ENCODE data around the gene CPPED1.

Gene CPPED1

DNA sequence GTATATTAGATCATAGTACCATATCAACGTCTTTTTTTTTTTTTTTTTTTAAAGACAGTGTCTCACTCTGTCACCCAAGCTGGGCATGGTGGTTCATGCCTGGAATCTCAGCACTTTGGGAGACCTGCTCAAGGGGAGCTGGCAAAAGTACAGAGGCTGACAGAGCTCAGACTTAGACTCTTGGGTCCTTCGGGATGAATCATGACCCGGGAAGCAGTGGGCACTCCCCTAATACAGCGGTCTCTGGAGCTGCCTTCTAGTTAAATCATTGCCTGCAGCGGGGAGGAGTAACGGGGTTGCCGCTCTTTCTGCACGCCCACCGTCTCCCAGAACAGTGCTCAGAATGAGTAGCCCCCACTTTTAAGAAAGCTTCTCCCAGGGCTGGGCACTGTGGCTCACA is 174.4 kb downstream of the CPPED1 start:
- no peak for DNase-seq

DNA sequence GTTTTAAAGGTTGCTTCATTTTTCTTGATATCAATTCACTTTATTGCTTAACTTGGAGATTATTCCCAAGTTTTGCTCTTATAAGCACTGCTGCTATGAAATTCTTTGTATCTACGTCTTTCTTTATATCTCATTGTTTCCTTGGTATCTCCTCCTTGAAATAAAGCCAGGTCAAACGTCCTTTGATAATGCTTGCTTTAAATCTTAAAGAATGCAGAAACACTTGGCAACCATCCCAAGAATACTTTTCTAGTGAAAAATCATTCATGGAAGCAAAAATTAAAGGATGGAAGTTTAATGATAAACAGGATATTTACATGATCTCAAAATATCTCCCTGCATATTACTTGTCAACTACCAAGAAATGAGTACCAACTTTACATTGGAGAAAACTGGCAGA is 175.2 kb downstream of the CPPED1 start:
- no peak for DNase-seq

DNA sequence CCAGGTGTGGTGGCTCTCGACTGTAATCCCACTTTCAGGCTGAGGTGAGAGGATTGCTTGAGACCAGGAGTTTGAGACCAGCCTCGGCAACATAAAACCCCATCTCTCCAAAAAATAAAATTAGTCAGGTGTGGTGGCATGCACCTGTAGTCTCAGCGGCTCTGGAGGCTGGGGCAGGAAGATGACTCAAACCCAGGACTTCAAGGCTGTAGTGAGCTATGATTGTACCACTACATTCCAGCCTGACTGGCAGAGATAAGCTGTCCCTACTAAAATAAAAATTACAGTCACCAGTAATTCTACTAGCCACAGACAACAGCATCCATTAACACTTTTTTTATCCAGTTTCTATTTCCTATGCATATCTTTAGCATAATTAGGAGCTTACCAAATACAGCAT is 176.3 kb downstream of the CPPED1 start:
- DNase-seq: no peak

DNA sequence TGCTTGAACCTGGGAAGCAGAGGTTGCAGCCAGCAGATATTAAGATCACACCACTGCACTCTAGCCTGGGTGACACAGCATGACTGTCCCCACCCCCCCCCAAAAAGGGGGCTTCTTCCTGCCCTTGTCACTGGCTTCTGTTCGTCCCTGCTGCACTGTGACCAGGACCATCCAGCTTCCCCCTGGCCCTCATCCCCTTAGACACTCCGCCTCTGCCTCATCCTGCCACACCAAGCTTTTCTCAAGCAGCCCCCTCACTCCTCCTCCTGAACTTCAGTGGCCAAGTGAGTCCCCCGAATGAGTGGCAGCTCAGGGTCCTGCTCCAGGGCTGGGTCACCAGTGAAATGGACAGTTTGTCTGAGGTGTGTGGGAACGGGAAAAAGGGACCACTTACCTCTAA is 177.3 kb downstream of the CPPED1 start:
- no peak for DNase-seq

DNA sequence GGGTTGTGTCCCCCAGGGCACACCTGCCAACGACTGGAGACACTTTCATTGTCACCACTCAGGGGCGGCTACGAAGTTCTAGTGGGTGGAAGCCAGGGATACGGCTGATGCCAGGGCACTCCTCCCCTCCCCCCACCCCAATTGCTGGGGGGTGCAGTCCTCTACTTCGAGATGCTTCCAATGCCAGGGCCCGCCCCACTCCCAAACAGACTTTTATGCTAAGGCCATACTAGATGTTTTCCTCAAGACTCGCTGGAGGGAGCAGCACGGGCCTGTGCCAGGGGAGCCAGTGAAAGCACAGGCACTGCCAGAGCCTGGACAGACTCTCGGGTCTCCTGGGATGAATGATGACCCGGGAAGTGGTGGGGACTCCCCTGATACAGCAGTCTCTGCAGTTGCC is 178.0 kb downstream of the CPPED1 start:
- DNase-seq: no peak

DNA sequence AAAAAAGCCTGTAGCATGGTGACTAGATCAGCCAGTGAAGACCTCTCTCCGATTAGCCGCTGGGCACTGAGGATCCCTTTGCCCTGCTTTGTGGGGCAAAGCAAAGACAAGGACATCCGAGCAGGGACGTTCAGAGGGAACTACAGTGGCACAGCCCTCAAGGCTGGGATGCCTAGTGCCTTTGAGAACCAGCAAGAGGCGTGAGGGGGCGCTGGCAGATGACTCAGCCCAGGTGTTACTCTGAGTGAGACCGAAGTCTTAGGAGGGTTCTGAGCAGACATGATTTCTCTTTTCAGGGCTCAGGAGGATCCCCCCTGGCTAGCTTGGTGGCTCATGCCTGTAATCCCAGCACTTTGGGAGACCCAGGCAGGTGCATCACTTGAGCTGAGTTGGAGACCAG is 178.6 kb downstream of the CPPED1 start:
- DNase-seq: no peak

DNA sequence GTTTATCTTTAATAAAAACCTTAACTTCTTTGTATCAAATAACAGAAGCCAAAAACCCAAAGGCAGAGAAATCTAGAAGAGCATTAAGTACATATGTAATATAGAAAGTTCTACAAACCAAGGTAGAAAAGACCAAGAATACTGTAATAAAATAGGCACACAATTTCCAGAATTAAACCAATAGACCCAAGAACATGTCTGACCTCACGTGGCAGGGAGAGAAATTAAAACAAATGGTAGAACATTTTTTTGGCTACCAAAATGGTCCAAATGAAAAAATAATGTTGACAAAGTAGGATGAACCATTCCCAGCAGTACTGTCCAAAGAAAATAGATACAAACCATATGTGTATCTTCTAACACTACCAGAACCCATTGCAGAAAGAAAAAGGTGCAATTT is 183.5 kb downstream of the CPPED1 start:
- DNase-seq: no peak

DNA sequence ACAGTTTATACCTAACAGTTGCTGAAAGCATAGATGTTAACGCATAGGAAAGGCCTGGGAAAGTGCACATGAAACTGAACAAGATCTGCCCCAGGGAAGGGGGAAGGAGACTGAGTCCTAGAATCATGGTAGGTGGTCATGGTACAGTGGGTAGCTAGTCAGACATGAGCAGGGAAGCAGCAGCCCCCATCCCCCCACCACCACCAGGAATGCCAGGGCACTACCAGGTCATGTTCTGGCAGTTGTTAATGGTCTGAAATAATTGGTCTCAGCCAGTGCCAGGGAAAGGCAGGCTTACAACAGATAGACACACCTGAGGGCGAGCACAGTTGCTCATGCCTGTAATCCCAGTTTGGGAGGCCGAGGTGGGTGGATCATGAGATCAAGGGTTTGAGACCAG is 185.2 kb downstream of the CPPED1 start:
- no peak for DNase-seq

DNA sequence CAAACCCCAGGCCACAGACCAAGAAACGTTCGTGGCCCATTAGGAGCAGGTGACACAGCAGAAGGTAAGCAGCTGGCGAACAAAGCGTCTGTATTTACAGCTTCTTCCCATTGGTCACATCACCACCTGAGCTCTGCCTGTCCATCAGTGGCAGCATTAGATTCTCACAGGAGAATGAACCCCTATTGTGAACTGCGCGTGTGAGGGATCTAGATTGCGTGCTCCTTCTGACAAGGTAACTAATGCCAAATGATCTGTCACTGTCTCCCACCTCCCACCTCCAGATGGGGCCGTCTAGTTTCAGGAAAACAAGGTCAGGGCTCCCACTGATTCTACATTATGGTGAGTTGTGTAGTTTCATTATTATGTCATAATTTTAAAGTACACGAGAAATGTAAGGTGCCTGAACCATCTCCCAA is 186.3 kb downstream of the CPPED1 start:
- DNase-seq: no peak

DNA sequence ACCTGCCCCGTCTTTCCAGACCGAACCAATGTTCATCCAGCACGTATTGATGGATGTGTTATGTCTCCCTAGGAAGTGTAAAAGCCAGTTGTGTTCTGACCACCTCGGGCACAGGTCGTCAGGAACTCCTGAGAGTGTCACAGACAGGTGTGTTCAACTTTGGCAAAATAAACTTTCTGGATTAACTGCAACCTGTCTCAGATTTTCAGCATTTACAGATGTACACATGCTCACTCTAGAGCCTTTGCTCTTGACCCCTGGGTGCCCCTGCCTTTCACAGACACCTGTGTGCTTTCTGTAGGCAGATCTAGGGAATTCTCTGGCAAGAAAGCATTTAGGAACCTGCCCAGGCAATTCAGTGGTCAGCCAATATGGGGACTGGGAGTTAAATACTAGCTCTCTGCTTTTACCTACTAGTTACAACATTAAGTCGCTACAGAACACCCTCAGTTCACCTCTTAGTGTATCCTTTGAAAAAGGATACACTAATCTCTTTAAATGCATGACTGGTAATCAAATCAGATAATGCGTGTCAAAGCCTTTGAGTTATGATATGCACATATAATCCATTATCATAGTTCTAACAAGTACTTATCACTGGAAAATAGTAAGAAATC is 188.9 kb downstream of the CPPED1 start:
- no peak for DNase-seq

DNA sequence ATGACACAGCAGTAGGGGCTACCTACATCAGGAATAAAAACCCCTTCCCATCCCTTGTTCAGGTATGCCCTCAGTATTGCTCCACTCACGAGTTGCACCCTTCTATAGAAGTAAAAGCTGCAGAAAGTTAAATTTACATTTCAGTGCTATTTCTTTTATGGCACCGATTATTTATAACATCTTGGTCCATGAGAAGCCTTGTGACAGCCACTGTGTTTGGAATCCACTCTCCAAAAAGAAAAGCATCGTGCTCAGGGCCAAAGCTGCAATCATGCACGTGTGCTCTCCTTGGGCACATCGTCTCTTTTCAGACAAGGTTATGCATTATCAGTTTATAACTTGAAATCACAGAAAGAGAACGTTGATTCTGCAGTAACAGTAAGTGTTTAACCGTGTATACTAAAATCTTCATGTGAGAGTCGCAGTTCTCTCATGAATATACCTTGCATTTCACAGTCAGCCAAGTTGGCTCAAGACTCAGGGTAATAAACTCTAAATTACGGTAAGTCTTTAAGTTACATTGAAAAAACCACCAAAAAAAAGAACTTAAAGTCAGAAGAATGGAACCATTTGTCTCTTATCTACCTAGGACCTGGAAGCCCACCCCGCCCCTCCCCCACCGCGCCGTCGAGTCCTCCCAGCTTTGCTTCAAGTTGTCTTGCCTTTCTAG is 189.6 kb downstream of the CPPED1 start:
- no peak for DNase-seq

DNA sequence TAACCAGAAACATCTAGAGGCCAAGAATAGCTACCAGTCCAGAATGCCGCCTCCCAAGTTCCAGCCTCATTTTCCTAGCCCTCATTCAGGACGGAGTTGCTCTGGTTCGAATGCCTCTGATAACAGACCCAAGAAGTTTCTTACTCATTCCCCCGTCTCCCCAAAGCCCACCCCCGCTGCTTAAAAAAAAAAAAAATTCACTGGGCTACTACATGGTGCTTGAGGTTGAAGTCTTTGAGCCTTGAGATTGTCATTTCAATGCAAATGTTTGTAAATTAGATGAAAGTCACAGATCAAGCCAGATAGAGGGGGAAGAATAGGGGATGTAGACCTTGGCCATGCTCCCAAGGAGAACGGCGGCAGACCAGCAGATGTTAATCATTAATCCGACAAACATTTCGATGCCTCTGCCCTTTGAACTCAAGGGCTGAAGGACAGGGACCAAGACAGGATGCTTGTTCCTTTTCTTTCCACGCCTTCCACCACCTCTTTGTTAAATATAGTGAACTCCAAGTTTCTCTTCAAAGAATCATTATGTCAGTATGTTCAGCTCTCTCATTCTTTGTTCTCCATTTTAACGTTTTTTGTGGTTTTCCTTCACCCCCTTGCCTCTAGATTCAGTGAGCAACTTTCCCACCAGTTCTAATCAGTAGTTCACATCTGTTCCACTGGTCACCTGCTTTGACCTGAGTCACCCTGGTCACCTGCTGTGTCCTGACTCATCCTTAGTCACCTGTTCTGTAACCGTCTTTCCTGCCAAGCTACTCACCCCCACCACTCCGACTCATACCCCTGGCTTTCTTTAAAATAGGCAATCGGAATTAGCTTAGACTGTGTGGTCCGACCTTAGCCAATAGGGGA is 190.3 kb downstream of the CPPED1 start:
- DNase-seq: no peak

DNA sequence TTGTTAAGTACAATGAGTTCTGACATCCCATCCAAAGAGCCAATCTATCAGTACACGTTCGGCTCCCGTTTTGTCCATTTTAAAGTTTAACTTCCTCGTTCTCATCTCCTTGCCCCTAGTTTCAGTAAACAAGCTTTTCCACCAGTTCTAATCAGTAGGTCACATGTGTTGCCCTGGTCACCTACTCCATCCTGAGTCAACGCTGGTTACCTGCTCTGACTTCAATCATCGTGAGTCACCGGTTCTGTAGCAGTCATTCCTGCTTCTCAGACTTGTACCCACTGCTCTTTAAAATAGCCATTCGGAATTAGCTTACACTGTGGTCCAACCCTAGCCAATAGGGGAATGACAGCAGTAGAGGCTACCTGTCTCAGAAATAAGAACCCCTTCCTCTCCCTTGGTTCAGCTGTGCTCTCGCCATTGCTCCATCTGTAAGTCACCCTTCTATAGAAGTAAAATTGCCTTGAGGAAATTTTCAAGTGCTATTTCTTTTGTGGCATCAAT is 191.0 kb downstream of the CPPED1 start:
- no peak for DNase-seq

DNA sequence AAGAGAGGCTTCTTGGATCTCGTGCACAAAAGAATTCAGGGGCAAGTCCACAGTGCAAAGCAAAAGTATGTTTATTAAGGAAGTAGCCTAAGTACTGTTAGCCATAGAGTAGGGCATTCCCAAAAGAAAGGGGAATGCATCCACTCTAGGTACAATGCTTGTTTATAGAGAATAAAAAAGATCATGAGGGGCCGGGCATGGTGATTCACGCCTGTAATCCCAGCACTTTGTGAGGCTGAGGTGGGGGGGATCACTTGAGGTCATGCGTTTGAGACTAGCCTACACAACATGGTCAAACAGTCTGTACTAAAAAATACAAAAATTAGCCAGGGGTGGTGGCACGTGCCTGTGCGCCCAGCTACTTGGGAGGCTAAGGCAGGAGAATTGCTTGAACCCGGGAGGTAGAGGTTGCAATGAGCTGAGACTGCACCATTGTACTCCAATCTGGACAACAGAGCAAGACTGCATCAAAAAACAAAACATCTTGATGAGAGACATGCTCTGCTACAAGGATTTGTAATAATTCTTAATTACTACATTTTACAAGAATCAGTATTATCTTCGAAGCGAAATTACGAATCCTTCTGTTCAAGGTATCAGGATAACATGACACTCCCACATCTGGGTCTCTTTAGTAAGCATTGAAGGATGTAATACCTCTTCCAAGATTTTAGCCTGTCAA is 191.6 kb downstream of the CPPED1 start:
- DNase-seq: no peak

DNA sequence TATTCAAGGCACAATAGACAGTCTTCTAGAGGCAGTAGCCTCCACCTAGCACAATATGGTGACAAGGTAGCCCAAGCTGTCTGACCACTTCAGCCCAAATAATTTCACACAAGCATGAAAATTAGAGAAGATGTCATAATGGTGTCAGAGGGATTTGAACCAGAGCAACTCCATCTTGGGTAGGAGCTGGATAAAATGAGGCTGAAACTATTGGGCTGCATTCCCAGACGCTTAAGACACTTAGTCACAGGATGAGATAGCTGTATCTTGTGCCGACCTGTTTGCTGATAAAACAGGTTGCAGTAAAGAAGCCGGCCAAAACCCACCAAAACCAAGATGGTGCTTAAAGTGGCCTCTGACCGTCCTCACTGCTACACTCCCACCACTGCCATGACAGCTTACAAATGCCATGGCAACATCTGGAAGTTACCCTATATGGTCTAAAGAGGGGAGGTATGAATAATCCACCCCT is 192.6 kb downstream of the CPPED1 start:
- DNase-seq: no peak

DNA sequence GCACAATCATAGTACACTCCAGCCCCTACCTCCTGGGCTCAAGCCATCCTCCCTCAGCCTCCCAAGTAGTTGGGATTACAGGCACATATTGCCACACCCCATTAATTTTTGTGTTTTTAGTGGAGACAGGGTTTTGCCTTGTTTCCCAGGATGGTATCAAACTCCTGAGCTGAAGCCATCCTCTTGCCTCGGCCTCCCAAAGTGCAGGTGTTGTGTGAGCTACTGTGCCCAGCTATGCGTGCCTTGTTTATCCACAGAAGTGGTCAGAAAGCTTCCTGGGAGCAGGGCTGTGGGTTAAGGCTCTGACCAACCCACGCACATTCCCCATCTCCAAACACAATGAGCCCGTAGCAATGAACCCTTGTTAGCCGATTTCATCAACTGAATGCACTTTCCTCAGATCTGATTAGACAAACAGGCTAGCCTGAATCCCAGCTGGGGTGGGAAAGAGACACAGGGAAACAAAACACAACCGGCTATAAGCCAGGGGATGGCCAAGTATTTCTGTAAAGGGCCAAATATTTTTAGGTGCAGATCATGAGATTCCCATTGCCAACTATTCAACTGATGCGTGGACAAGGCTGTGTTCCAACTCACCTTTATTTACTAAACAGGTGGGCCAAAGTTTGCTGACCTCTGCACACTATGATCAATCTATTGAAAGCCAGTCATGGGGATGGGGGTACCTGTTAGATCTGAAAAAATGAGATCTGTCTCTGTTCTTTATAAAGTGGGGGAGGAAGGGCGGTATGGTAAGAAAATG is 193.6 kb downstream of the CPPED1 start:
- DNase-seq: no peak

Measured in NCI-H187 (cell line).